ENCODE data around the gene PTPN5.

Gene PTPN5

DNA sequence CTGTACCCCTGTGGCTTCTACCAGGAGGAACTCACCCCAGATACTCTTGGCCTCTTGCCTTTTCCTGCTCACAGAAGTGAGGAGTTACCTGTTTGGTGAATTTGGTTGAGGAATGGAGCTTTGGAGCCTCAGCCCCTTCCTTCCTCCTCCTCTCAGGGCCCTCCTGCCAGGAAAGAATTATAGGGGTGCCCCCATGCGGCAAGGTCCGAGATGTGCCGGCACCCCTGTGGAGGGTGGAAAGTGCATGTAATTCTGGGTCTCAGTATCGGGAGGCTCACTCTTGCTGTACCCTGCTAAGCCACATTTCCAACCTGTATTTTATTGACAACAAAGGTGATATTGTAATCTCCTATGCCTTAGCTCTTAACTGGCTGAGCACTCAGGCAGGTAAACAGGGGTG is 51.9 kb downstream of the PTPN5 start:
- Histone ChIP-seq H3K36me3 (ENCODE audit: insufficient read depth, low read length) (no peaks in the 10 kb centered on the region), H3K9me3 (ENCODE audit: control insufficient read depth, insufficient read depth, low read length) (no peaks in the 10 kb centered on the region), H3K9ac (ENCODE audit: low read depth, low read length) (no peak overlapping the region), H3K4me1 (ENCODE audit: insufficient read depth, low read length) (no peaks in the 10 kb centered on the region; the same call in 1 of the 2 replicates)

DNA sequence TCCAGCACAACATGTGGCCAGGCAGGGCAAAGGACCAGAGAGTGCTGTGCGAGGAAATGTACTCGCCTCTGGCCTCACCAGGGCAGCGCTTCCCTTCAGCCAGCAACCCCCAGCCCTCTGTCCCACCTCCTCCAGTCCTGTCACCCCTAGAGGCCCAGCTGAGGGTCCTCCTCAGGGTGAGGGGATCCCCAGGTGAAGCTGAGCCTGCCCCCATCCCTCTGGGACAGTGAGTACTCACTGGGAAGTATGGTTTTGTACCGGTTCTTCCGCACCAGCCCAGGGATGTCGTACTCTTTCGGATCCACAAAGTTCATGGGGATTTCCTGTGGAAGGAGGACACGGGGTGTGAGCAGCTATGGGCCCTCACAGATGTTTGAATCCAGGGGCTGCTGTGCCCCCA is 54.0 kb downstream of the PTPN5 start:
- Histone ChIP-seq H3K36me3 (ENCODE audit: insufficient read depth, low read length) (no peaks in the 10 kb centered on the region), H3K9me3 (ENCODE audit: control insufficient read depth, insufficient read depth, low read length) (no peaks in the 10 kb centered on the region), H3K4me1 (ENCODE audit: insufficient read depth, low read length) (no peaks in the 10 kb centered on the region; the same call in 1 of the 2 replicates), H3K9ac (ENCODE audit: low read depth, low read length) (no peak overlapping the region)

DNA sequence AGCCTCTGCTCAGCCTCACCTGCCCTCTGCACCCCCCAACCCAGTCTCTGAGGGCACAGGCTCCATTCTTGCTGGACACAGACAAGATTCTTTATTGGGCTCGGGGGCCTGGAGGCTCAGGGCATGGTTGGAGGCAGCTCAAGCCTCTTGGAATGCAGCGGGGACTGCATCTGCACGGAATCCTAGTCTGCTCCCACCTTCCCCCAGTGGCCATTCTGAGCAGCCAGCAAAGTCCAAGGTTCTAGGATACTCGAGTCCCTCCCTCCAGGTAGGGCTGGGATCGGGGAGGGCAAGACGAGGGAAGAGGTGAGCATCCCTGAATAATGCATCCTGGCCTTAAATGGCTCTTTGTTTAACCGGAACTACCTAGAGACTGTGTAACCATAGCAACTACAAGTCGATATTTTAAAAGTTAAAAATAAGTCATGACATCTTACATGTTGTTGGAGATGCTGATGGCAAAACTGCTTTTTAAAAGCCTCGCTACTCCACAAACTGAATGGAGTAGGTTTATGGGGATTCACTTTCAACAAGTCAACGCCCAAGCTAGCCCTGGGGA is 54.9 kb downstream of the PTPN5 start:
- Histone ChIP-seq H3K9me3 (ENCODE audit: control insufficient read depth, insufficient read depth, low read length) (no peaks in the 10 kb centered on the region), H3K4me1 (ENCODE audit: insufficient read depth, low read length) (no peaks in the 10 kb centered on the region; the same call in 1 of the 2 replicates)

DNA sequence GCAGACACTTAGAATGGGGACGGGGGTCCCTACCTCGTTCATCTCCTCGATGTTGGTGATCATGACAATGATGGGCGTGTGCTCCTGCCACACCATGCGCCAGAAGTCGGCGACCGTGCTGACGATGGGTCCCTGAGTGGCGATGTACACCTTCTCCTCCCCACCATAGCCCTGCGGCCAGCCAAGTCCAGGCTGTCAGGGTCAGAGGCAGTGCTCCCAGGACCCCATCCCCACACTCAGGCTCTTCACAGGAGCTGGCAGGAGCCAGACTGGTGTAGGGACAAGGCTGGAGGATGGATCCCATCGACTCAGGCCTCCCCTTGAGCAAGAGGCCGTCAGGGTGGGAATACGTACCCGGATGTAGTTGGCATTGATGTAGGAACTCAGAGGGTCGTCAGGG is 58.4 kb downstream of the PTPN5 start:
- Histone ChIP-seq H3K36me3 (ENCODE audit: insufficient read depth, low read length) (no peaks in the 10 kb centered on the region), H3K9ac (ENCODE audit: low read depth, low read length) (no peak overlapping the region), H3K9me3 (ENCODE audit: control insufficient read depth, insufficient read depth, low read length) (no peaks in the 10 kb centered on the region), H3K4me1 (ENCODE audit: insufficient read depth, low read length) (peaks cover 2% of the 10 kb centered on the region; the same call in 1 of the 2 replicates)

More for the DNA sequence above, 54.9 kb downstream of the PTPN5 start:
- Histone ChIP-seq H3K36me3 (ENCODE audit: insufficient read depth, low read length) (no peaks in the 10 kb centered on the region), H3K9ac (ENCODE audit: low read depth, low read length) (no peak overlapping the region)

DNA sequence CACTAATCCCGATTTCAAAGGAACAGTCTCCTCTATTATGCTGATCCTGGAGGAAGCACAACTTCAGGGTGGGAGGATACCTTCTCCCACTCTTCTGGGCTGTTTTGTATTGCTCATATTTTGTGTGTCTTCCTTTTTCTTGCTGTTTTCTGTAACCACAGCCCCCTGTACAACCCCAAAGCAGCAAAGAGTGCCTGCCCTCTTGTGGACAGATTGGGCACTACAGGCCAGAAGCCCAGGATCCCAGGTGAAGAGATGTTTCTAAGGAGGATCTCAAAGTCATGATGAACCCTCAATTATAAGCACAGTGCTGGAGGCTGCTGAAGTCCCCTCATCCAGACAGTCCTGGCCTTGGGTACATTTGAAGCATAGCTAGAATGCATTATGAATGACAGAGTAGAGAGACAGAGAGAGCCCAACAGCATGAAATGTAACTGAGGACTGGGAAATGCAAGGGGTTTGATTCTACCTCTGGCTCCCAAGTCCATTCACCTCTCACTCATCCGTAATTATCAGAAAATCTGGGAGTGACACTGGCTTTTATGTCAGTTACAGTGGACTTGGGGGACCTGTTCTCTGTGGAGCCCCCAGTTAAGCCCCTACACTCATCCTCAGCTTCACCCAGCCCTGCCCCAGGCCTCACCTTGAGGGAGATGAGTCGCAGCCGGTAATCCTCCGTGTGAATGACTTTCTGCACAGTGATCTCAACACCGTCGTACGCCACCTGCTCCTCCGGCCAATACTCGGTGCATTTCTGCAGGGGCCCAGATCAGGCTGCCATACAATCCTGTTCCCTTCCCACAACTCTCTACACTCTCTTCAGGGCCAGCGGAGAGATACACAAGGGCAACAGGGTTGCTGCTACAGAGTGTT is 59.4 kb downstream of the PTPN5 start:
- H3K36me3 ChIP-seq (ENCODE audit: insufficient read depth, low read length): no peaks in the 10 kb centered on the region
- H3K9me3 ChIP-seq (ENCODE audit: control insufficient read depth, insufficient read depth, low read length): no peaks in the 10 kb centered on the region
- peaks cover 10% of the 10 kb centered on the region; the same call in 1 of the 2 replicates for H3K4me1 ChIP-seq (ENCODE audit: insufficient read depth, low read length)
- no peak overlapping the region for H3K9ac ChIP-seq (ENCODE audit: low read depth, low read length)

DNA sequence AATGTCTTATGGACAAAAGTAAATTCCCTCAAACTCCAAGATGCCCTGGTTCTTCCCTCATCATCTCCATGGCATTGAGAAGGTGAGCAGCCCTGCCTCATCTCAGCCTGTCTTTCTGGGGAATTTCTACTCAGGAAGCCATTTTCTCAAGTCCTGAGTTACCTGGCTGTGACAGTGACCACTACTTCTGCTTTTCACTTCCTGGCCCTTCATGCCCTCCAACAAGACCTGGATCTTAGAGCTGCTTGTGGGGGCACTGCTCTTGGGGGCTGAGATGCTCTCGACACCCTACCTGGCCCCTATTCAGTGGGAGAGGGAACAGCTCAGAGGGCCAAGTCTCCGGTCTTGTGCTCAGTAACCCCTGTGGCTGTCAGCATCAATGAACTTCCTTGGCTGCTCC is 60.2 kb downstream of the PTPN5 start:
- Histone ChIP-seq H3K4me1 (ENCODE audit: insufficient read depth, low read length) (peaks cover 10% of the 10 kb centered on the region; the same call in 1 of the 2 replicates), H3K36me3 (ENCODE audit: insufficient read depth, low read length) (no peaks in the 10 kb centered on the region), H3K9me3 (ENCODE audit: control insufficient read depth, insufficient read depth, low read length) (no peaks in the 10 kb centered on the region), H3K9ac (ENCODE audit: low read depth, low read length) (no peak overlapping the region)

DNA sequence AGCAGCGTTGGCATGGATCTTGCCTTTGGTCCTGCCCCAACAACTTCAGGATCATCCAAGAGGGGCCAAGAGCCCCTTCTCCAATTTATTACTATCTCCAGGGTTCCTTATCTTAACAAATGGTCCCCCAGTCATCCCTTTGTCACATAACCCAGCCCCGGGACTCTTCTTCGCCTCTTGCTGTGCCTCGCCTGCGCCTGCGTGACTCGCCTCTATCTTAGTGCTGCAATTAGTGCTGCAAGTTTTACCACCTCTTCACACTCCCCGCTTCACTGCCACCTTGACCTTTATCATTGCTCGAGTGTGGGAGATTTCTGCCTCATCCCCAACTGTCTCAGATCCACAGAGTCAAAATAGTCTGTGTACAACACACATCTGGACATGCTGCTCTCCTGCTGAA is 61.6 kb downstream of the PTPN5 start:
- Histone ChIP-seq H3K9ac (ENCODE audit: low read depth, low read length) (no peak overlapping the region), H3K4me1 (ENCODE audit: insufficient read depth, low read length) (peaks cover 15% of the 10 kb centered on the region; the same call in 1 of the 2 replicates), H3K9me3 (ENCODE audit: control insufficient read depth, insufficient read depth, low read length) (no peaks in the 10 kb centered on the region), H3K36me3 (ENCODE audit: insufficient read depth, low read length) (no peaks in the 10 kb centered on the region)

DNA sequence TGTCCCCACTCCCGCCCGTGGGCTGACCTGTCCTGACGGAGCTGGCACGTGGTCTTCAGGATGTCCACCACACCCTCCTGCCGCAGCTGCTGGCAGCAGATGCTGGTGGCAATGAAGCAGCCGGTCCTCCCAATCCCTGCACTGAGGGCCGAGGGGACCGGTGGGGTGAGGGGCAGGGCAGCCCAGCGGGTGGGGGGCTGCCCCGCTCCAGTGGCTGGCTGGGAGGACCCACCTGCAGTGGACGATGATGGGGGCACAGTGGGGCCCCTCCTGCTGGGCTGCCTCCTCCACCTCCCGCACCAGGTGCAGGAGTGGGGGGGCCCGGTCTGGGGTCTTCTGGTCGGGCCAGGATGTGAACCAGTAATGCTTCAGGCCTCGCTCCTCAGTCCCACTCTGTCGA is 62.2 kb downstream of the PTPN5 start:
- Histone ChIP-seq H3K9ac (ENCODE audit: low read depth, low read length) (no peak overlapping the region), H3K4me1 (ENCODE audit: insufficient read depth, low read length) (peaks cover 15% of the 10 kb centered on the region; the same call in 1 of the 2 replicates)

DNA sequence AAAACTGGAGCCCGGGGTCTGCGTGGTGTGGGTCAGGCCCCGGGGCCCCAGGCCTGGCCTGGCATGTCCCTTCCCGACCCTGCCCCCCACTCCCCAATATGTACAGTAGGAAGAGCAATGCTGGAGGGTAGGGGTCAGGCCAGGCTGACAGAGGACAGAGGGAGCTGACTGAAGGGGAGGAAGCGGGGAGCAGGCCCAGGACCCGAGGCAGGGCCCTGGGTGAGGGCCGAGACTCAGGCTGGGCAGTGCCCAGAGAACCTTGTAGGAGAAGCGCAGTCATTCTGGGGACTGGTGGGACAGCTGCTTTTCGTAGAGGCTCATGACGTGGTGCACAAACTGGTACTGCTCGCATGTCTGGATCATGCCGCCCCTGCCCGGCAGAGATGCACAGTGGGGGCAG is 62.9 kb downstream of the PTPN5 start:
- Histone ChIP-seq H3K36me3 (ENCODE audit: insufficient read depth, low read length) (no peaks in the 10 kb centered on the region), H3K9me3 (ENCODE audit: control insufficient read depth, insufficient read depth, low read length) (no peaks in the 10 kb centered on the region), H3K9ac (ENCODE audit: low read depth, low read length) (no peak overlapping the region), H3K4me1 (ENCODE audit: insufficient read depth, low read length) (peaks cover 15% of the 10 kb centered on the region; the same call in 1 of the 2 replicates)

More for the DNA sequence above, 62.2 kb downstream of the PTPN5 start:
- H3K36me3 ChIP-seq (ENCODE audit: insufficient read depth, low read length): no peaks in the 10 kb centered on the region
- H3K9me3 ChIP-seq (ENCODE audit: control insufficient read depth, insufficient read depth, low read length): no peaks in the 10 kb centered on the region

DNA sequence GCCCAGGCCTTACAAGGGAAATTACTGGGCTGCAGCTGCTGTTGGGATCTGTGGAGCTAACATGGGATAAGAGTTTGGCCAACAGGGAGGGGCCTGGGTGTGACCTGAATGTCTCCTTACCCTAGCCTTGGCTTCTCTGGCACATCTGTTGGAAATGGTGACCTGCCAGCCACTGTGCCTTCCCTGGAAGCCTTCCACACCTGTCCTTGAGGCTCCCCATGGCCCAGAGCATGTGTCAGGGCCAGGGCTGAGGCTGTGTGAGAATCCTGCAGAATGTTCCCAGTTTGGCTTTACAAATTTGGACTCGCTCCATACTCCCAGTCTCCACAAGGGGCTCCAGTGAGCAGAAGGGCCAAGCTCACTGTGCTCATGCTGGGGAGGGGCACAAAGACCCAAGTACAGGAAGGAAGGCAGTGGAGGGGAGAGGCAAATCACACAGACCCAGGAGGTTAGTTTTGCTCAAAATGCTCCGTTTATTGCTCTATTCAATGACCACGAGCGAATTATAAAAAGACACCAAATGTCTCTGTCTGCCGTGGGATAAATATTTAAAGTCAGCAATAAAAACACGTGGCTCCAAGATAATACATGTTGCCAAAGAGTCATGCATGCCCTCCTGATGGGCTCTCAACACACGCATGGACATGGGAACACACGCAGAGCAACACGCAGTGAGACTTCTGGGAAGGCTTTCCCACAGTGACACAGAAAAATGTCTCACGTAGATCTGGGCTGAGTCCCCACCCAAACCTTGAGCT is 63.9 kb downstream of the PTPN5 start:
- Histone ChIP-seq H3K9ac (ENCODE audit: low read depth, low read length) (no peak overlapping the region), H3K36me3 (ENCODE audit: insufficient read depth, low read length) (no peaks in the 10 kb centered on the region), H3K4me1 (ENCODE audit: insufficient read depth, low read length) (peaks cover 15% of the 10 kb centered on the region; the same call in 1 of the 2 replicates), H3K9me3 (ENCODE audit: control insufficient read depth, insufficient read depth, low read length) (no peaks in the 10 kb centered on the region)

DNA sequence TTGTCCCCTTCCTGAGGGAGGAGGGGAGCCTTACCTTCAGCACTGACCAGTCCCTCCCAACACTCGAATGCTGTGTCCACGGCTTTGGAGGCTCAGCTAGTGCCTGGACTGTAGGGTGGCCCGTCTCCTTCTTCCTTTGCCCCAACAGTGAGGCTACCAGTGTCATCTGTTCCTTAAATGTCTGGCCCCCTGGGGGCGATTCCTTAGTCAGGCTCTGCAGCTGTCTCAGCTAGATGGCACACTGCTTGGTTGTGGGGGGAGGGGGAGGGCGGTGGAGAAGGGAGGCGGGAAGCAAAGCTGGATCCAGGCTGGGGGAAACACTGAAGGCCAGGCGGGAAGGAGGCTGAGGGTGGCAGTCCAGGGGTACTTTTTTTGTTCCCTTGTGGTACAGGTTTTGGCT is 65.6 kb downstream of the PTPN5 start, which contains the start of gene IGSF22:
IGSF22 (minus strand) TSS at position 149 of the 400 bp plus-strand sequence. CDS start 1,952 bp downstream, outside the sequence.
- Histone ChIP-seq H3K36me3 (ENCODE audit: insufficient read depth, low read length) (no peaks in the 10 kb centered on the region), H3K9me3 (ENCODE audit: control insufficient read depth, insufficient read depth, low read length) (no peaks in the 10 kb centered on the region), H3K9ac (ENCODE audit: low read depth, low read length) (no peak within 1 kb of the TSS), H3K4me1 (ENCODE audit: insufficient read depth, low read length) (peaks cover 15% of the 10 kb centered on the region; the same call in 1 of the 2 replicates)

DNA sequence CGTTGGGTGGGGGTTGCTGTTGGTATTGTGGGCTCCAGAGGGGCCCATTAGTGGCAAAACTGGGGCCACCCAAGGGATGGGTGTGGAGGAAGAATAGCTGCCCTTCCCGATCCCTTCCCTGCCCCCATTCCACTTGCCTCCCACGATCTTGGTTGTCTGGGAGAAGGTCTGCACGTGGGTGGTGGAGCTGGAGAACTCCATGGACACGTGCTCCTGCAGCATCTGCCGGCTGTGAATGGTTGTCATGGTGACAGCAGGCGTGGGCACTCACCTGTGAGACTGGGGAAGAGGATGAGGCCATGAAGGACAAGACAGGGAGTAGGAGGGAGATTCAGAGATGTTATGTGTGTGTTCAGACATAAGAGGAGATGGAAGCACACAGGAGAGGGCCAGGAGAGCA is 67.6 kb downstream of the PTPN5 start:
- no peak overlapping the region for H3K9ac ChIP-seq (ENCODE audit: low read depth, low read length)
- peaks cover 15% of the 10 kb centered on the region; the same call in 1 of the 2 replicates for H3K4me1 ChIP-seq (ENCODE audit: insufficient read depth, low read length)
- no peaks in the 10 kb centered on the region for H3K36me3 ChIP-seq (ENCODE audit: insufficient read depth, low read length)
- no peaks in the 10 kb centered on the region for H3K9me3 ChIP-seq (ENCODE audit: control insufficient read depth, insufficient read depth, low read length)

DNA sequence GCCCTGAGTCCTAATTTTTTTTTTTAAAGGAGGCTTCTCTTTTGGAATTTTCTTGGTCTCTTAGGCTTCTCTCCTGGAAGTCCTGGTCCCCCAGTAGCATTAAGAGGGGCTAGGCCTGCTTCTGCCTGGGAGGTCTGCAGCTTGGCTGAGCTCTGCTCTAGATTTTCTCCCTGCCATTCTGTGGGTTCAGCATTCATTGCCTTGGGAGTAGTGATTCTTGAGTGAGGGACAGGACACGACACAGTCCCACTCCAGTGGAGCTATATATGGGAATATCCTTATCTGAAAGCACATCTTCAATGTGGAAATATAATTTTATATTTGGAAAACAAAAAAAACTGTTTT is 69.3 kb downstream of the PTPN5 start:
- Histone ChIP-seq H3K36me3 (ENCODE audit: insufficient read depth, low read length) (no peaks in the 10 kb centered on the region), H3K4me1 (ENCODE audit: insufficient read depth, low read length) (peaks cover 5% of the 10 kb centered on the region; the same call in 1 of the 2 replicates), H3K9ac (ENCODE audit: low read depth, low read length) (peak overlapping the region; percentile 73; the same call in 1 of the 2 replicates), H3K9me3 (ENCODE audit: control insufficient read depth, insufficient read depth, low read length) (no peaks in the 10 kb centered on the region)

DNA sequence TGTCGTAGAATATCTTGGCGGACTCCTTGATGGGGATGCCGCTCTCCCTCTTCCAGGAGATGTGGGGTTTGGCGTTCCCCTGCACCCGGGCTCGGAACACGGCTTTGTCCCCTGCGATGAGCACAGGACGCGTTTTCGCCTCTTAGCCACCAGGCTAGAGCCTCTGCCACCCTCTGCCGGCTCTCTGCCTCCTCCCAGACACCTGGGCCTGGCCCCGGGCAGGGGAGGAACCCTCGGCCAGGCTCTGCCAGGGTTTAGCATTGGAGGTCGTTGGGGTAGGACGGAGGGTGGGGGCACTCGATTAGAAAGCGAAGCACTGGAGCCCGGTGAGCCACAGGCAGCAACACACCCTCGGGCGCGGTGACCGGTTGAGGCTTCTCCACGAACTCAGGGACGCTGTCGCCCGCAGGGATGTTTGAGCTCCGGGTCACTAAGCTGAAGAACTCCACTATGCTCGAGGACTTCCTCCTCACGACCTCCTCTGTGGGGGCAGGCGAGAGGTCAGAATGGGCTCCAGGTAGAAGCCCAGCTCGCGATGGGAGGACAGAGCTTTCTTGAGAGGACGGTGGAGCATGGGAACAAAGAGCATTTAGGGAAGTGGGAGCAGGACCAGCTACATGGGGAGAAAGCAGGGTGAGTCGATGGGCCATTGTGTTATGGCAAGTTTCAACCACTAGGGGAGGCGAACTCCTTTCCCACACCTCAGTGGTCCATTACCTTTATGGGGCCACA is 69.9 kb downstream of the PTPN5 start:
- Histone ChIP-seq H3K9ac (ENCODE audit: low read depth, low read length) (peak overlapping the region; percentile 73; the same call in 1 of the 2 replicates), H3K36me3 (ENCODE audit: insufficient read depth, low read length) (no peaks in the 10 kb centered on the region), H3K4me1 (ENCODE audit: insufficient read depth, low read length) (peaks cover 5% of the 10 kb centered on the region; the same call in 1 of the 2 replicates), H3K9me3 (ENCODE audit: control insufficient read depth, insufficient read depth, low read length) (no peaks in the 10 kb centered on the region)

Measured in ES-I3 (cell line).